OCI-M1 (cell line): ENCODE data around the gene SPATA13.

Source experiments
- DNase-seq: peaks from one replicate; lab custom pipeline; 2025; lab: John Stamatoyannopoulos, UW

The SPATA13 gene

DNA sequence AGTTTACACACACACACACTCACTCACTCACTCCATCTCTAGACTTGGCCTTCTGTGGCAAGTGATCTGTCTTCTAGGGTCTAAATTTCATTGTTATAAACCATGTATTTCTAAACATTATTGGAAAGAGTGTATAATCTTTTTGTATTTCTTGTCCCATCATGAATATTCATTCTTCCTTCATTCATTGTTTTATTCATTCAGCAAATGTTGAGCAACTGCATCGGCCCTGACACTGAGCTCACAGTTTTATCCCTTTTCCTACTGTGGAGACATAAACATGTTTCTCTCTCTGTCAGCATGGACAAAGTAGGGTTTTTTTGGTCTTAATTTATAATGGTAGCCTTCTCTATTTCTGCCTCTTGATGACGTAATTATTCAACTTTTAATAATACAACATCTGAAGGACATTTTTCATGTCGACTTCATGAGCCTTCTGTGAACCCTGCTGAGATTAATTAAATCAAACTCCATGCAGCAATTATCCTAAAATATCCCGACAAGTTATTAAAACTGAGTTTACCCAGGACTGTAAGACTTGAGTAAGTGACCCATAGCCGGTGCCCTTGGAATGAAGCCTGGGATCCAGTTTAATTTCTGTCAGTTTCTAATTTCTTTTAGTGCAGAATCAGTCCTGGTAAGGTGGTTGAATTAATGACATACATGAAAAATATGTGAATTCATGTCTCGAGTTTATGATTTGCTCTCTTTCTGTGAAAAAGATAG is 7.3 kb downstream of the SPATA13 start:
- DNase-seq = no peak

DNA sequence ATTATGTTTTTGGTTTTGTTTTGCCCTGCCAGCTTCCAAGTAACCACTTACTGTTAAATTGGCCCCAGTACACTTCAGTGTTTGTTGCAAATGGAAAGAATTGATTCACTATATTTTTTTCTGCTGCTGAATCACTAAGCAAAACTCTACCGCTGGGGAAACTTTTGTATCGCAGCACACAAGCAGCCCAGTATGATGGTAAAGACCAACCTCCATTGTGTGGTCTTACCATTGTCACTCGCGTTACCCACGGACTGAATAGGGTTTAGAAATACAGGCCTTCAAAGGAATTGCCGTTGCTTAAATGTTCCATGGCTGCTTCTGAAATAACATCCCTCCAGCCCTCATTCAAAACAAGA is 7.9 kb downstream of the SPATA13 start:
- no peak for DNase-seq

DNA sequence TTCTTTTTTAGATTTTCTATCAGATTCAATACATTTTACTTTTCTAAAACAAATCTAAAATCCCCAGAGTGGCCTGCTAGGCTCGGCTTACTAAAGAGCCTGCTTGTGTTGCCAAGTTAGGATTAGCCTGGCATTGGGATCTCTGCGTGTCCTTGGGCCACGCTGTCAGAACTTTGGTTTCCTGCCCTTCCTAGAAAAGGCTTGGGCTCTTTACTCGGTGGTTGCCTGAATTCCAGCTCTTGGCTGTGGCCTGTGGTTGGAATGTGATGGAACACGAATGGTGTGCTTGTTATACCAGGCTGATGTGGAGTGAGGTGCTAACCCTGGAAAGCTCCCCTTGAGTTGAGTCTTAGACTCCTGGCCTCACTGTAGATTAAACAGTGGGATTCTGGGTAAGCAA is 8.5 kb downstream of the SPATA13 start:
- DNase-seq = no peak

DNA sequence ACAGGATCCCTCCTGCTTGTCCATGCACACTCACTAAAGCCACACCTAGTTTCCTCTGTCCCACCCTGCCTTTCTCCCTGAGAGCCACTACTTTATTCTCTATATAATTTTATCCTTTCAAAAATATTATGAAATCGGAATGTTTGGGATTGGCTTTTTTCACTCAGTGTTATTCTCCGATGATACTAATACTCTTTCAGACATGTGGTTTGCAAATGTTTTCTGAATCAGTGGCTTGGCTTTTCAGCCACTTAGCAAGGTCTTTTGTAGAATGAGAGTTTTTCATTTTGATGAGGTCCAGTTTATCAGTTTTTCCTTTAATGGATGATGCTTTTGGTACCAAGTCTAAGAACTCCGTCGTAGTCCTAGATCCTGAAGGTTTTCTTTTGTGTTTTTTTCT is 11.6 kb downstream of the SPATA13 start:
- no peak for DNase-seq

DNA sequence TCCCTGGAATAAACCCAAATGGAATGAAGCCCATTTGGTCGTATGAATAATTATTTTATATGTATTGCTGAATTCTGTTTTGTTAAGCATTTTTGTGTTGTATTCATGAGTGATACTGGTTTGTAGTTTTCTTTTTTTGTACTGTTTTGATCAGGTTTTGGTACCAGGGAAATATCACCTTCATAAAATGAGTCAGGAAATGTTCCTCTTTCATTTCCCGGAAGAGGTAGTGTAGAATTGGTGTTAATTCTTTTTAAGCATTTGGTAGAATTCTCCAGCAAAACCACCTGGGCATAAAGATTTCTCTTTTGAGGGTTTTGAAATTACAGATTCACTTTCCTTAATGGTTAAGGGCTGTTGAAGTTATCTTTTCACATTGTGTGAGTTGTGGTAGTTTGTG is 13.3 kb downstream of the SPATA13 start:
- no peak for DNase-seq

DNA sequence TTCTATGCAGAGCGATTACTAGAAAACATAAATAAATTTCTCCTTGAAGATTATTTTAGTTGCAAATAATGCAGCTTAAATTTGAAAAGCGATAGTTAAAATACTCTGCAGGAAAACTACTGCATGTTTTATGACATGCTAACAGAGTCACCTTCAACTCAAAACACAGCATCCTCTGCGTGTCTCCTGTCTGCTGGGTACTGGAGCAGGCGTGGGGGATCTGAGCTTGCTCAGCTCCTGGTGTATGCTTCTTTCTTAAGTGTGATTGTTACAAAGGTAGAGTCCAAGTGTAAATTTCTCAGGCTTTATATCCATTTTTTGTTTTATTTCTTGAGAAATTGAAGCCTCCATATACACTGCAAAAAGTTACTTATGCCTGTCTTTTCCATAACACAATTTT is 15.3 kb downstream of the SPATA13 start:
- DNase-seq = no peak

DNA sequence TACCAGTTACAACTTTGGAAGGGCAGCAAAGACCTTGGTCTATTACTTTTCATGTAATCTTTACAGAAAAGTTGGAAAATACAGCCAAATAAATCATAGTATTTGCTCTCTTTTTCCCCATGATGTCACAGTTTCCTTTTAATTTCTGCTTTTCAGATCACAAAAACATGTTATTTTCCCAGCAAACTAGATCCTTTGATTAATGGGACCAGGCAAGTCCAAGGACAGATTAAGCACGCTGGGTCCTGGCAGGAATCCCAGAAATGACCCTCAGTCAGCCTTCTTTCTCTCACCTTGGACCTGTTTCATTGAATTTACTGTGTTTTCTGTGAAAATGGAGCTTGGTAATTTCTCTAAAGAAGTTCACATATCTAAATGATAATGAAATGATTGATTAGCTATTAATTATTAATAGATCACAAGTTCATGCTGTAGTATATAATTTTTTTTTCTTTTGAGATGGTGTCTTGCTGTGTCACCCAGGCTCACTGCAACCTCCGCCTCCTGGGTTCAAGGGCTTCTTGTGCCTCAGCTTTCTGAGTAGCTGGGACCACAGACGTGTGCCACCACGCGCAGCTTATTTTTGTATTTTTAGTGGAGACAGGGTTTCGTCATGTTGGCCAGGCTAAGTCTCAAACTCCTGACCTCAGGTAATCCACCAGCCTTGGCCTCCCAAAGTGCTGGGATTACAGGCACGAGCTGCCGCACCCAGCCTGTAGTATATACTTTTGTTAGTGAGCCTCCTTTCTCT is 16.0 kb downstream of the SPATA13 start:
- DNase-seq = no peak

DNA sequence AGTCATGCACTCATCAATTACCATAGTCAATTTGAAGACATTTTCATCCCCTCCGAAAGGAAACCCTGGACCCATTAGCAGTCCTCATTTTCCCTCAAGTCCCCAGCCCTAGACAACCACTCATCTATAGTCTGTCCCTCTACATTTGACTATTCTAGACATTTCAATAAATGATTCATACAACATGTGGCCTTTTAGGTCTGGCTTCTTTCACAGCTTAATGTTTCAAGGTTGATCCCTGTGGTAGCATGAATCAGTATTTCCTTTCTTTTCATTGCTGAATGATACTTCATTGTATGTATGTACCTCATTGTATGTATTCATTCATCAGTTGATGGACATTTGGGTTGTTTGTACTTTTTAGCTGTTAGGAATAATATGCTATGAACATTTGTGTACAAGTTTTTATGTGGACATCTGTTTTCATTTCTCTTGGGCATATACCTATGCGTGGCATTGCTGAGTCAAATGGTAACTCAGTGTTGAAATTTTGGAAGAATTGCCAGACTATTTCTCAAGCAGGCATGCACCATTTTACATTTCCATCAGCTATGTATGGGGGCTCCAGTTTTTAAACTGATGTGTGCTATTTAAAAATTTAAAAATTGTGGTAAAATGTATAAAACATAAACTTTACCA is 18.4 kb downstream of the SPATA13 start:
- peak; percentile 1 for DNase-seq

DNA sequence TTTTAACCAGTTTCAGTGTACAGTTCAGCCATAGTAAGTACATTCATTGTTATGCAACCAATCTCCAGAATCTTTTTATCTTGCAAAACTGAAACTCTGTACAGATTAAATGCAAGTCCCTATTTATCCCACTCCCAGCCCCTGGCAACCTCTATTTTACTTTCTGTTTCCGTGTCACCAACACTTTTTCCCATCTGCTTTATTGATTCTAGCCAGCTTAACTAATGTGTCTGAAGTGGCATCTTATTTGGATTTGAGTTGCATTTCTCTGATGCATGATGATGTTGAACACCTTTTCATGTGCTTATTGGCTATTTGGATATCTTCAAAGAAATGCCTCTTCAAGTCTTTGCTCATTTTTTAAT is 18.9 kb downstream of the SPATA13 start:
- peak; percentile 27 for DNase-seq

DNA sequence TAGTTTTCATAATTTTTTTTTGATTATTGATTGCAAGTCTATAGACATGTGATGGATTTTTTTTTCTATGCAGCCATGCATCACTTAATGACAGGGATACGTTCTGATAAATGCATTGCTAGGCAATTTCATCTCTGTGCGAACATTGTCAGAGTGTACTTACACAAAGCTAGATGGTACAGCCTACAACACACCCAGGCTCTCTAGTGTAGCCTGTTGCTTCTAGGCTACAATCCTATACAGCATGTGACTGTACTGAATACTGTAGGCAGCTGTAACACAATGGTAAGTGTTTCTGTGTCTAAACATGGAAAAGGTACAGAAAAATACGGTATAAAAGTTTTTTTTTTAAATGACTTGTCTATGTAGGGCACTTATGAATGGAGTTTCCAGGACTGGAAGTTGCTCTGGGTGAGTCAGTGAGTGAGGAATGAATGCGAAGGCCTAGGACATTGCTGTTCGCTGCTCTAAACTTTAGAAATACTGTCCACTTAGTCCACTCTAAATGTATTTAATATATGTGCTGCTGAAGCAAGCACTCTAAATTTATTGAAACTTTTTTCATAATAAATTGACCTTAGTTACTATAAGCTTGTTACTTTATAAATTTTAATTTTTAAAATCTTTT is 20.3 kb downstream of the SPATA13 start:
- no peak for DNase-seq

DNA sequence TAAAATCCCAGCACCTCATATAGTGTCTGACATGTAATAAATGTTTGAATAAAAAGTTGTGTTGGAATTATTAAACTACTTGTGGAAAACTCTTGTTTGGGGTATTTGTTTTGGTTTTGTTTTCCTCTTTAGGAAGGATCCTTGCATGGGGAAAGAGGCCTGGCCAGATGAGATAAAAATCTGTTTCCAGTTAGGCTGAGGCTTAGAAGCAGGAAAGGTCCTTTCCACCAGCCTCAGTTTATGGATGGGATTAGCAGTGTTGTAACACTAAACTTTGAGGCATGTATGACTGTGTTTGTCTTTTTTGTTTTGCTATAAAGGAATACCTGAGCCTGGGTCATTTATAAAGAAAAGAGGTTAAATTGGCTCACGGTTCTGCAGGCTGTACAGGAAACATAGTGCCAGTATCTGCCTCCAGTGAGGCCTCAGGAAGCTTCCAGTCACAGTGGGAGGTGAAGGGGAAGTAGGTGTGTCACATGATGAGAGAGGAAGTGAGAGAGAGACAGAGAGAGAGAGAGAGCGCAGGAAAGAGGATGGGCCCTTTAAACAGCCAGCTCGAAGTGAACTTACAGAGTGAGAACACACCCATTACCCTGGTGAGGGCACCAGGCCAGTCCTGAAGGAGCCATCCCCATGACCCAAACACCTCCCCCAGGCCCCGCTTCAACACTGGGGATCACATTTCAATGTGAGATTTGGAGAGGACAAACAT is 21.6 kb downstream of the SPATA13 start:
- peak; percentile 4 for DNase-seq

DNA sequence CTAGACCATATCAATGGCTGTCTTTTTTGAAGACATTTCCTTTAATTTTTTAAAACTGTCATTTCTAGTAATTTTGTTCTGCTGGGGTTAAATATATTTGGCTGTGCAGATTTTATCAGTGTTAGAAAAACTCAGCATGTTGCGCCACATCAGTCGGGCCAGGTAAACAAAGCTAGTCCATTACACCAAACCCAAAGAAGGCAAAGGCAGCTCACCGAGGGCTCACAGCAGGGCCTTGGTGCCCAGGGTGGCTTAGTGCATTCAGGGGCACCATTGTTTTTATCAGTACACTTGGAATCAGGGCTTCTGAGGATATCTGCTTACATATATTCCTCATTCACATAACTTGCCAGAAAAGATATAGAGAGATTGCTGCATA is 22.2 kb downstream of the SPATA13 start:
- no peak for DNase-seq

DNA sequence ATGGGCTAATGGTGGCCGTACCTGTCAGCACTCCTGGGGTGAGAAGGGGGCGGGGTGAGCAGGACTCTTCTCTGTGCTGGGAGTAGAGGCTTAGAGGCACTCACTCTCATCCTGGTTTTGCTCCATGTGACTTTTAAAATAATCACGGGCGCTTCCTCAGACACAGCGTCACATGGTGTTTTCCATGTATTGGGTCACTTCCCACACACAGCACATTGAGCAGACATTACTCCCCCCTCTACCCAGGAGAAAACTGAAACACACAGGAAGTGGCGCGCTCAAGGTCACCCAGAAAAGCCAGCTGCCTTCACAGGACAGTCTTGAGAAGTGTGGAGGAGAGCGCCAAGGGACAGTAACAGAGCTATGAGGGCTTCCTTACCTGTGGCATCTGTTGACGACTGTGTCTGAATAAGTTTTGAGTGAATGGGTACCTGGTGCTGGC is 23.2 kb downstream of the SPATA13 start:
- DNase-seq = no peak

DNA sequence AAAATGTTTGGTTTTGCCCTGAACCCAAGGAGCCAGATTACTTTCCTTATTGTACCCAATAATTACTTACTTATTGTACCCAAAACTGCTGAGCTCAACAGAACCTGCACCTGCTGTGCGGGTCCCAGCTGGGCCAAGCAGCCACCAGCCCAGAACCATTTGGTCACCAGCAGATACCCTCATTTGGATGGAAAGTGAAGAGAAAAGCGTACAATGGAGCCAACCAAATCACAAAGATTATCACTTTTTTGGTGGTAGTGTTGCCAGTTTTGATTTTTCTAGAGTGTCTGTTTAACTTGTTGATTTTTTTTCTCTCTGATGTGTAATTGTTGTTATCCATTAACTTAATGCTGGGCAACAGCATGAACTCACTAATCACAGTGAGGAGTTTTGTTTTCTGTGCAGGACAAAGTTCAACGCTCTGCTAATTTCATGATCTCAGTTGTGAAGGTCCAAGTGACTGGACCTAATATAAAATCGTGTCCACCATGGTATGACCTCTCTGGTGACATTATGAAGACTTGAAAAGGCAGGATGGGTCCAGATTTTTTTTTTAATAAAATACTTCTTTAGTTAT is 23.8 kb downstream of the SPATA13 start:
- no peak for DNase-seq

DNA sequence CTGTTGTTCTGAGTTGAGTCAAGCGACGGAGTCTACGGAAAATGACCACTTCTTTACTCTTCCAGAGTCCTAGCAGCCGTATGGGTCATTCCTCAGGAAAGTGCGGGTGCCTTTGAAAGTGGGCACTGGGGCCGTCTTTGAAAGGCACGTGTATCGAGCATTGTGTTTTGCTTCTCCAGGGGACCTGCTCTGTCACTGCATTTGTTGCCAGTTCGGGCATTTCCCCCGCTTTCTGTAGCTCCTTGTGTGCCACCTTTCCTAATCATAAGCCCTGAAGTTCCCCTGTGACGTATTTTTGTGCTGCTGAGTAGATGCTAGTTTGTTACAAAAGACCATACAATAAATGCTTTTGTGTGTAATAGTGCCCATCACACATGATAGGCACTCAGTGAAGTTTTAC is 24.4 kb downstream of the SPATA13 start:
- no peak for DNase-seq

DNA sequence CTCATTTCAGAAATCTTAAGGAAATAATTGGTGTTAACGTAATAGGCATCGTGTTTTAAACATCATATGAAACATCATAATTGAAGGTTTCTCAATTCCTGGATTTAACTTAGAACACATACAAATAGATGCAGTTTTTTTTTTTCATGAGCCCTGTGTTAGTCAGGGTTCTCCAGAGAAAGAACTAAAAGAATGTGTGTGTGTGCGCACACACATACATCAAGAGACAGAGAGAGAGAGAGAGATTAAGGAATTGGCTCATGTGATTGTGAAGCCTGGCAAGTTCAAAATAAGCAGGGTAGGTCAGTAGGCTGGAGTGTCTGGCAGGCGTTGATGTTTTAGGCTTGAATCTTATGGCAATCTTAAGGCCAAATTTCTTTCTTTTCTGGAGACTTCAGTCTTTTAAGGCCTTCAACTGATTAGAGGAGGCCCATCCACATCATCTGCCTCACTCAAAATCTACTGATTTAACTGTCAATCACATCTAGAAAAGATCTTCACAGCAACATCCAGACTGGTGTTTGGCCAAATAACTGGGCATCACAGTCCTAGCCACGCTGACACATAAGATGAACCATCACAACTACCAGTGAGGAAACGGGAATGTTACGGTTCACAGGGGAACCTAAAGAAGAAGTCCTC is 25.2 kb downstream of the SPATA13 start:
- no peak for DNase-seq

DNA sequence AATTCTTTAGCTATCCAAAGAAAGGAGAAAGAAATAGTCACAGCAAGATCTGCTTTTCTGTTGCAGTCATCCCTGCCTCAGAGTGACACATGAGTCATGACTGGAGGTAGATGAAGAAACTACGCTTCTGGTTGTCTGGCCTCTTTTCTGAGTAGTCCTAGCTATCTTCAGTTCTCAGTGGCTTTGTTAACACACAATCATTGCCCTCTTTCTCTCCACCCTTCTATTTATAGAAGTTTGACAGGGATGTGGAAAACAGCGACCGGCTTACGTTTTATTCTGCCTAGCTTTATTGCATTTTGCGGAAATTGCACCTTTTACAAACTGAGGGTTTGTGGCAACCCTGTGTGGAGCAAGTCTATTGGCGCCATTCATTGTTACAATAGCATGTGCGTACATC is 26.7 kb downstream of the SPATA13 start:
- DNase-seq = peak; percentile 1

DNA sequence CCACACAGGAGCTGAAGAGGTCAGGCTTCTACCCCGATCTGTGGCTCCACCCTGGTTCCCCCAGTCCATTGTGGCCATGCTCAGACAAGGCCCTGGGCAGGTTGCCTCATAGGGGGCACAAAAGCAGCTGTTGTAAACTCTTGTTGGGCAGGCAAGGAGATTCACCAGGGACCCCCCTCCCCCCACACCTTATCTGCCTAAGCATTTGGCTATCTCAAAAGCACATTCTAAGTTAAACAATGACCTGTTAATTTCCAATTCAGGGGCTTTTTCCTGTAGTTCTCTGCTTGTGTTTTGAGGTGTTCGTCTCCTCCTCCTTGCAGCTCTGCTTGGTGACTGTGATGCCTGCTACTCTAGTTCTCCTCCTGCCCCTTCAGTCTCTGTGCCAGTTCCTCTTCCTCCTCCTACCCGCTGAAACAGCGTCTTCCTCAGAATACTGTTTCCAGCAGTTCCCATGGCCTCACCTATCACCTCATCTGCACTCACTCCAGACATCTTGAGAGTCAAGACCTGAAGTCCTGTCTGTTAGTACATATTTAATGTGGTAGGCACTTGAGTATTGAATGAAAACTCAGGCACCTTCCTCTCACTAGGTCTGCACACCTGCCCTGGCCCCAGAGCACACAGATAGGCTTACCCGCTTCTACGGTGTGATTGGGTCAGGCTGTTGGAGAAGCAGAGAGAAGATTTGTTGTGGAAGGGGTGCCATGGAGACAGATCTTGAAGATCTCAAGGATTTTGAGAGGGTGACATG is 31.7 kb downstream of the SPATA13 start:
- DNase-seq = peak; percentile 43

DNA sequence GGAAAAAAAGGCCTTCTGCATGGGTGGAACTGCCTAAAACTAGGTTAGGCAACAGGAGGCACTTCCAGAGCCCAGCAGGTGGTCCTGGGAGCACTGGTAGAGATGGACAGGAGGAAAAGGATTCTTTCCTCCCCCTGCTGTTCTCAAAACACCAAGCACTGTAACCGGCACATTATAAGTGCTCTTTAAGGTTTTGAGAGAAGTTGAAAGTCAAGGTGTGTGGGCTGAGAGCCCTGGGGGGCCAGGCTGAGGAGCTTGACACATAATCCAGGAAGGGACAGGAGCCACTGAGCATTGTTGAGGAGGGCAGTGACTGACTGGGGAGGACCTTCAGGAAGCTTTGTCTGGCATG is 32.3 kb downstream of the SPATA13 start:
- DNase-seq = no peak

DNA sequence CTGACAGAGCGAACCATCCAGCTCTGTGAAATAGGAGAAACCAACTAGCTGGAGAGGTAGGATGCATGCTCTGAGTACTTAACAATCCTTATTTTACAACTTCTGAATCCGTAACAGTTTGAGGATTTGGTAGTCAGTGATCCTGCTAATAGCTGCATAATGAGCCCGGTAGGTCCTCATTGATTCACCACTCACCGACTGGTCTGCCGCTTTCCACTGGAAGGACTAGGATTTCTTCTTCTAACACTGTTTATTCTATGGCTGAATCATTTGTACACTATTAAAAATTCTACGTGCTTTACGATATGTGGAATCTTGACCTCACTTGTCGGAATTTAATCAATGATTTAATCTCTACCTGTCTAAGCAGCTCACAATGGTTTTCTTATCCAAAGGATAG is 33.9 kb downstream of the SPATA13 start:
- DNase-seq = no peak

DNA sequence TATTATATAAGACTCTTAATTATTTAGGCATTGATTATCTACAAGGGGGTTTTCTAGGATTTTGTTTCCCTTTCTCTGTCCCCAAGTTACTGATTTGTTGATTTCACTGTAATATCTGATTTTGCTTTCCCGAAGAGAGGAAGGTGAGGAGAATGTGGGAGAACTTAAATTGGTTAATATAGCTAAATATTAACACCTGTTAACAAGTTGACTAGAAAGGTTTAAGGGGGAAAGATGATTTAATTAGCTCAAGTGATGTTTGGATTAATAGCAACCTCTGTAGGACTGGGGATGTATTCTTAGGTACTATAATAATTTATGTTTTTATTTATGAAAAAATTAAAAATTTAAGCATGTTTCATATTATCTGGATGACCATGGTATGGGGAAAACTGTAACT is 35.1 kb downstream of the SPATA13 start:
- DNase-seq = no peak
